ENCODE results near the gene SVOPL. TPM values are rescaled to one million over a fixed set of nuclear protein-coding genes. Genes with fewer than 3 reads are reported as not detected.

The SVOPL gene
- total RNA-seq, 1 experiment from 2014 or later = not detected

- H3K9me2 ChIP-seq (ENCODE audit: insufficient read depth) = no peaks in the 10 kb centered on the region
- H3K4me1 ChIP-seq (ENCODE audit: control insufficient read depth in 1 of 2, insufficient read depth in 2 of 2, low read length in 2 of 2) = no peaks in the 10 kb centered on the region
- RAD21 ChIA-PET (ENCODE audit: low non-redundant PET in 1 of 2, low total read pairs in 2 of 2, uncharacterized antibody in 2 of 2, unreplicated experiment in 2 of 2) = no interaction called here
- CTCF ChIA-PET = no interaction called here
- no peak for DNase-seq (ENCODE audit: low read depth, low spot score)
- TF ChIP-seq ATF3 (IDR thresholded peaks at IDR 0.05) = no peak
- TF ChIP-seq EZH2 (IDR thresholded peaks at IDR 0.05) = no peak
- TF ChIP-seq, protein P1, sequence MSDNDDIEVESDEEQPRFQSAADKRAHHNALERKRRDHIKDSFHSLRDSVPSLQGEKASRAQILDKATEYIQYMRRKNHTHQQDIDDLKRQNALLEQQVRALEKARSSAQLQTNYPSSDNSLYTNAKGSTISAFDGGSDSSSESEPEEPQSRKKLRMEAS (IDR thresholded peaks at IDR 0.05) = no peak
- TF ChIP-seq SIN3A (IDR thresholded peaks at IDR 0.05; ENCODE audit: low read depth) = no peak
- TF ChIP-seq EGR1 (IDR thresholded peaks at IDR 0.05; ENCODE audit: low read depth) = no peak
- no peak for TF ChIP-seq EZH2phosphoT487 (IDR thresholded peaks at IDR 0.05; ENCODE audit: borderline replicate concordance)
- no peak for TF ChIP-seq CEBPB (IDR thresholded peaks at IDR 0.05; ENCODE audit: low read depth)
- no peak for TF ChIP-seq JUND (IDR thresholded peaks at IDR 0.05)
- TF ChIP-seq, protein P2, sequence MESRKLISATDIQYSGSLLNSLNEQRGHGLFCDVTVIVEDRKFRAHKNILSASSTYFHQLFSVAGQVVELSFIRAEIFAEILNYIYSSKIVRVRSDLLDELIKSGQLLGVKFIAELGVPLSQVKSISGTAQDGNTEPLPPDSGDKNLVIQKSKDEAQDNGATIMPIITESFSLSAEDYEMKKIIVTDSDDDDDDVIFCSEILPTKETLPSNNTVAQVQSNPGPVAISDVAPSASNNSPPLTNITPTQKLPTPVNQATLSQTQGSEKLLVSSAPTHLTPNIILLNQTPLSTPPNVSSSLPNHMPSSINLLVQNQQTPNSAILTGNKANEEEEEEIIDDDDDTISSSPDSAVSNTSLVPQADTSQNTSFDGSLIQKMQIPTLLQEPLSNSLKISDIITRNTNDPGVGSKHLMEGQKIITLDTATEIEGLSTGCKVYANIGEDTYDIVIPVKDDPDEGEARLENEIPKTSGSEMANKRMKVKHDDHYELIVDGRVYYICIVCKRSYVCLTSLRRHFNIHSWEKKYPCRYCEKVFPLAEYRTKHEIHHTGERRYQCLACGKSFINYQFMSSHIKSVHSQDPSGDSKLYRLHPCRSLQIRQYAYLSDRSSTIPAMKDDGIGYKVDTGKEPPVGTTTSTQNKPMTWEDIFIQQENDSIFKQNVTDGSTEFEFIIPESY (IDR thresholded peaks at IDR 0.05; ENCODE audit: extremely low read depth, insufficient replicate concordance, low read length) = no peak
- TF ChIP-seq CBX3 (IDR thresholded peaks at IDR 0.05; ENCODE audit: low read depth) = no peak
- TF ChIP-seq, protein P3, sequence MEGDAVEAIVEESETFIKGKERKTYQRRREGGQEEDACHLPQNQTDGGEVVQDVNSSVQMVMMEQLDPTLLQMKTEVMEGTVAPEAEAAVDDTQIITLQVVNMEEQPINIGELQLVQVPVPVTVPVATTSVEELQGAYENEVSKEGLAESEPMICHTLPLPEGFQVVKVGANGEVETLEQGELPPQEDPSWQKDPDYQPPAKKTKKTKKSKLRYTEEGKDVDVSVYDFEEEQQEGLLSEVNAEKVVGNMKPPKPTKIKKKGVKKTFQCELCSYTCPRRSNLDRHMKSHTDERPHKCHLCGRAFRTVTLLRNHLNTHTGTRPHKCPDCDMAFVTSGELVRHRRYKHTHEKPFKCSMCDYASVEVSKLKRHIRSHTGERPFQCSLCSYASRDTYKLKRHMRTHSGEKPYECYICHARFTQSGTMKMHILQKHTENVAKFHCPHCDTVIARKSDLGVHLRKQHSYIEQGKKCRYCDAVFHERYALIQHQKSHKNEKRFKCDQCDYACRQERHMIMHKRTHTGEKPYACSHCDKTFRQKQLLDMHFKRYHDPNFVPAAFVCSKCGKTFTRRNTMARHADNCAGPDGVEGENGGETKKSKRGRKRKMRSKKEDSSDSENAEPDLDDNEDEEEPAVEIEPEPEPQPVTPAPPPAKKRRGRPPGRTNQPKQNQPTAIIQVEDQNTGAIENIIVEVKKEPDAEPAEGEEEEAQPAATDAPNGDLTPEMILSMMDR (IDR thresholded peaks at IDR 0.05 in 2 of 3, conservative IDR thresholded peaks at IDR 0.05 in 1 of 3; ENCODE audit: borderline replicate concordance in 1 of 3, insufficient read depth in 1 of 3, low read depth in 2 of 3, low read length in 2 of 3) = no peak
- TF ChIP-seq, protein P4, sequence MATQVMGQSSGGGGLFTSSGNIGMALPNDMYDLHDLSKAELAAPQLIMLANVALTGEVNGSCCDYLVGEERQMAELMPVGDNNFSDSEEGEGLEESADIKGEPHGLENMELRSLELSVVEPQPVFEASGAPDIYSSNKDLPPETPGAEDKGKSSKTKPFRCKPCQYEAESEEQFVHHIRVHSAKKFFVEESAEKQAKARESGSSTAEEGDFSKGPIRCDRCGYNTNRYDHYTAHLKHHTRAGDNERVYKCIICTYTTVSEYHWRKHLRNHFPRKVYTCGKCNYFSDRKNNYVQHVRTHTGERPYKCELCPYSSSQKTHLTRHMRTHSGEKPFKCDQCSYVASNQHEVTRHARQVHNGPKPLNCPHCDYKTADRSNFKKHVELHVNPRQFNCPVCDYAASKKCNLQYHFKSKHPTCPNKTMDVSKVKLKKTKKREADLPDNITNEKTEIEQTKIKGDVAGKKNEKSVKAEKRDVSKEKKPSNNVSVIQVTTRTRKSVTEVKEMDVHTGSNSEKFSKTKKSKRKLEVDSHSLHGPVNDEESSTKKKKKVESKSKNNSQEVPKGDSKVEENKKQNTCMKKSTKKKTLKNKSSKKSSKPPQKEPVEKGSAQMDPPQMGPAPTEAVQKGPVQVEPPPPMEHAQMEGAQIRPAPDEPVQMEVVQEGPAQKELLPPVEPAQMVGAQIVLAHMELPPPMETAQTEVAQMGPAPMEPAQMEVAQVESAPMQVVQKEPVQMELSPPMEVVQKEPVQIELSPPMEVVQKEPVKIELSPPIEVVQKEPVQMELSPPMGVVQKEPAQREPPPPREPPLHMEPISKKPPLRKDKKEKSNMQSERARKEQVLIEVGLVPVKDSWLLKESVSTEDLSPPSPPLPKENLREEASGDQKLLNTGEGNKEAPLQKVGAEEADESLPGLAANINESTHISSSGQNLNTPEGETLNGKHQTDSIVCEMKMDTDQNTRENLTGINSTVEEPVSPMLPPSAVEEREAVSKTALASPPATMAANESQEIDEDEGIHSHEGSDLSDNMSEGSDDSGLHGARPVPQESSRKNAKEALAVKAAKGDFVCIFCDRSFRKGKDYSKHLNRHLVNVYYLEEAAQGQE (IDR thresholded peaks at IDR 0.05; ENCODE audit: low read depth) = no peak
- TF ChIP-seq SRF (IDR thresholded peaks at IDR 0.05; ENCODE audit: low read depth) = no peak
- no peak for TF ChIP-seq SP1 (IDR thresholded peaks at IDR 0.05; ENCODE audit: low read depth)
- TF ChIP-seq FOSL1 (IDR thresholded peaks at IDR 0.05; ENCODE audit: low read depth) = no peak
- POLR2A ChIA-PET = no interaction called here
- ATAC-seq = no peak
- no peaks in the 10 kb centered on the region for H3K79me2 ChIP-seq (ENCODE audit: insufficient read depth, low read length)
- no TSS peak for BruUV-seq (replicated peaks)
- H4K20me1 ChIP-seq (ENCODE audit: insufficient read depth) = no peaks in the 10 kb centered on the region
- no peak overlapping the region for H3K4me2 ChIP-seq (ENCODE audit: low read length)
- H3K36me3 ChIP-seq (ENCODE audit: control insufficient read depth in 1 of 2, insufficient read depth in 2 of 2, low read length in 2 of 2) = no peaks in the 10 kb centered on the region
- no peak overlapping the region for H3K9ac ChIP-seq (ENCODE audit: low read length)
- intact Hi-C loops (cut with micrococcal nuclease) = no loop called here
- no peak overlapping the region for H3K27ac ChIP-seq (ENCODE audit: low read depth, low read length)
- no peak overlapping the region for H3K4me3 ChIP-seq (replicated peaks in 1 of 2; ENCODE audit: low read depth in 1 of 2, low read length in 2 of 2)
- H3K9me3 ChIP-seq (ENCODE audit: control insufficient read depth in 1 of 2, insufficient read depth in 1 of 2, low read depth in 1 of 2, low read length in 2 of 2) = no peaks in the 10 kb centered on the region
- H3K27me3 ChIP-seq (ENCODE audit: insufficient read depth, low read length) = no peaks in the 10 kb centered on the region
- H2AFZ ChIP-seq (ENCODE audit: low read depth, low read length, poor library complexity, severe bottlenecking) = no peak overlapping the region
These were observed 78.3 kb downstream of the SVOPL start for GRCh38 chr7:138622841-138623240.

Data from HCT116 (cell line).